HG03060 (cell line): ENCODE results near the gene FGF7.
"Not testable (repeated sequence)": the region's sequence is repeated elsewhere in the genome, so short reads cannot be mapped to it uniquely, and the experiment has no call there.

Experiments used
- ATAC-seq: cut with Tn5 transposase; IDR thresholded peaks from one replicate; pipeline ENCODE4 v1.9.1; 2021; ENCODE audit warnings: low read depth, moderate number of reproducible peaks; ENCODE audit not compliant: unreplicated experiment

Gene FGF7

DNA sequence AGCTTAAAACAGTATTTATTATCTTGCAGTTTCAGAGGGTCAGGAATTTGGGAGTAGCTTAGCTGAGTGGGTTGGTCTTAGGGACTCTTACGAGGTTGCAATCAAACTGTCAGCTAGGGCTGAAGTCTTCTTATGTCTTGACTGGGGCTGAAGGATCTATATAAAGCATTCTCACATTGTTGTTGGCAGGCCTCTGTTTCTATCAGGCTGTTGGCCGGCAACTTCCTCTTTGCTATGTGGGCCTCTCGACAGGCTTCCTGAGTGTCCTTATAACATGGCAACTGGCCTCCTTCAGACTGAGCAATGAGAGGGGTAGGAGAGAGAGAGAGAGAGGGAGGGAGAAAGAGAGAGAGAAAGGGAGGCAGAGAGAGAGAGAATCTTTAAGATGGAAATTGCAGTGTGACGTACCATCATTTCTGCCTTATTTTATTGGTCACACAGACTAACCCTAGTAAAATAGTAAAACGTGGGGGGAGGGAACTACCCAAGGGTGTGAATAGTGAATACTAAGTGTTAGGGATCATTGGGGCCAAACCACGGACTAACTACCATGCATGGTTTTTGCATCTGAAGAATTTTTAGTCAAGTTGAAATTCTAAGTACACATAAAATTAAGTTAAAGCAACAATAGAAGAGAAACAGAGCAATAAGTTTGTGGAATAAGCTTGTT lies 16.1 kb downstream of the FGF7 start:
- no peak for ATAC-seq

DNA sequence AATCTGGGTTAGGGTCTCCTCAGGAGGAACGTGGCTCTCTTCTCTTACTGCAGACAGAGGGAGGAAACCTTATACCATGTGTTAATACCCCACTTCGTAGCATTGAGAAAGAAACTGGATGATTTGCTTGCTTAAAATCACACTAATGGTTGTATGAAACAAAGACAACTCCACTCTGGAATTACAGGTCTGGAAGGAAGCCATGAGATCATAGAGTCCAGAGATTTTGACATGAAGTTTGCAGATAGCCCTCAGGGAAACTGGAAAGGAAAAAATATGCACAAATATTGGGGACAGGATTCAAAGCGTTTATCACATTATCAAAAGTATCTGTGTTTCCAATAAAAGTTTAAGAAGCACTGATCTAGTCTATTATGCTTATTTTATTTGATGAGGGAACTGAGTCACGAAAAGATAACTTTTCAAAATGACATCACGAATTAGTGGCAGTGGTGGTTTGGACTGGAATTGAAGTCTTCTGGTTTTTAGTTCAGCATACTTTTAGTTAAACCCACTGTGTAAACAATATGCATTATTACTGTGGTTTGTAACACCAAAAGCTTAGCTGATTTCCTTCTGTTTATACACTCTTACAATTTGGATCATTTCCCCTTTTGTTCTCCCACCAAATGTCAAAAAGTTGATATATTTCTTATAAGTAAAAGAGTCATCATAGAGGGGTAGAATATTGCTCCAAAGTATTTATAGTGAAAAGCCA lies 16.8 kb downstream of the FGF7 start:
- ATAC-seq = no peak

DNA sequence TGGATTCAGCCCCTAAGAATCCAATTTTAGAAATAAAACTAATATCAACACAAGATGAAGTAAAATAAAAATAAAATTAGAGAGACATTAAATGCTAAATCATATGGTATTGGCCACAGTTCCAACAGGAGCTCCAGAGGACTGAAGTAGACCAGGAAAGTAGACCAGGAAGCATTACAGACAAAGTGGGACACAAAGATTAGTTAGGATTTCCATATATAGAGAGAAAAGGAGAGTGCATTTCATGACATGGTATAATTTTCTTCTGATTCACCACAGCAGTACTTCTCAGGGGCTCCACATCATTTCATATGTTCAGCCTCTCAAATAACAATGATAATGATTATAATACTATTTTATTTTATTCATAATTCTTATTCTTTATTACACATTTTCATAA lies 18.3 kb downstream of the FGF7 start:
- no peak for ATAC-seq

DNA sequence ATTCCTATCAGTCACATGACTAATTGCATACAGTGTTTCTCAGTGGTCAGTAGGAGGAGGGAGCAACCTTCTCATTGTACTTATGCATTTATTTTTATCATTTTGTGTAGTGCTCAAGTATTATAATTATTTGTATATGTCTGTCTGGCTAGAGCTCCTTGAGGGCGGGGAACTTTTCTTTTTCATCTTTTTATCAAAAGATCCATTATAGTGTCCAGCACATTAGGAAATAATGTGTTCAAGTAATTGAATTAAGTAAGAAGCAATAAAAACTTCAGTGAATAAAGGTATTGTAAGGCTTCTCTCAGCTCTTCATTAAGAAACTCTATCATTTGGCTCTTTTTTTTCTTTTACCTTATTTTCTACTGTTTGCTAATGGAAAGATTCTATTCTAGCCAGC lies 18.8 kb downstream of the FGF7 start:
- ATAC-seq = no peak

DNA sequence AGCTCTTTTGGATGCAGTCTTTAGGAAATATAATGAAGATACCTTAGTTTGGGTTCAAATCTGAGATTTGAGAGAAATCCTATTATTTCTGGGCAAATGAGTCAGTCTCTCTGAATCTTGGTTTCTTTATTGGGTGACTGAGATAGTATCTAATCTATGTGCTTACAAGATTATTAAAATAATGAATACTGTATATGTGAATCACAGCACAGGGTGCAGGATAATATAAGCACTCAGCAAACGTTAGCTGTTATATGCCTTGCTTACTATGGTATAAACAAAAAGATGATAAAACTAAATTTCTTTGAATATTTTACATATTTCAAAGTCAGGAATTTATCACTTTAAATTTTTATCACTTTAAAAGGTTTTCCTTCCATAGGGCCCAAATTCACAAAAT lies 29.6 kb downstream of the FGF7 start:
- no peak for ATAC-seq

DNA sequence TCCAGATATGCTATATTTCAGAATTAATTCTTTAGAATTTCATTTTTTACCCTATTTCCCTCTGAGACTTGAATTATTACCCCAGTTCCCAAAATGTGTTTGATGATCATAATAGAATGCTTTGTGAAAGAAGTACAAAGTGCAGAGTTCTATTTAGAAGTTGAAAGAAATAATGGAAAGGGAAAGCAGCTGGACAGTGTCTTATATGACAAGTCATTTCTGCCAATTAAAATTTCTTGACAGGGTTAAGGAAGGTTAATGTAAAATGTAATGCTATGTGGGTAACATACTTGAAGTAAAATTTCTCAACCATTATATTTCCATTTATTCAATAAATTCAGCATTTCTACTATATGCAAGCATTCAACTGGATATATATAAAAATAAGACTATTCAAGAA lies 33.1 kb downstream of the FGF7 start:
- ATAC-seq = no peak

DNA sequence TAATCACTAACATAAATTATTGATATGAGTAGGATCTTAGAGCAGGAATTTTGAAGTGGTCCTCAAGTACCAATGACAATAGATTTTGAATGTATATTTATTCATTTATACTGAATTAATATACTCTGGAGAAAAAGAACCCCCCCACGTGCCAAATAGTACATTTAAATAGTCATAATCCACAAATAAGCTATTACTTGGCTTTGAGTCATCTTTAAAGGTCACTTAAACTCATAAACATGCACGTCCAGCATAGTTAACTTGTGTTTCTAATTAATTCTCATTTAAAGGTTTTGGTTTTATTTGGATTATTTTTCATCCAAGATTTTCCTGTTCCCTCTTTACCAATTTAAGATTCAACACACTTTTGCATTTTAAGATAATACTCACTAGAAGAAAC lies 35.1 kb downstream of the FGF7 start:
- no peak for ATAC-seq

DNA sequence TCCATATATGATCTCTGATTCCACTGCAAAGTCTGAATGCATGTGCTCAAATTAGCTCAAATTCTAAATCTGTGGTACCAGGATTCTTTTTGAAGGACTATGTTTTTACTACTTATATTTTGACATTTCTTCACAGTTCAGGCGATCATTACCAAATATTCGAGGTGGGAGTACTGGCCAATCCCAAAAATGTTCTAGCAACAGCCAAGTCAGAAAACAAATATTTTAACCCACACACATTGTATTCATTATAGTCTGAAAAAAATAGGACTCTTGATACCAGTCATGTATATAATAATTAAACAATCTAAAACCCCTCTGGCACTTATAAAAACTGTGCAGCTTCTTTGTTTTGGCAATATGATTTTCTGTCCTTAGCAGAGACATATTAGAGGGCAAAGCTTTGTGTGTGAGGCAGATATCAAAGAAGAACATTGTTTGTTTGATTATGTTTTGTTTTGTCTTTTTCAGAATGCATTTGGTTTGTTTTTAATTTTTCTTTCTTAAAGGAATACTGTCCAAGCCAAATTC lies 37.4 kb downstream of the FGF7 start:
- ATAC-seq = no peak

DNA sequence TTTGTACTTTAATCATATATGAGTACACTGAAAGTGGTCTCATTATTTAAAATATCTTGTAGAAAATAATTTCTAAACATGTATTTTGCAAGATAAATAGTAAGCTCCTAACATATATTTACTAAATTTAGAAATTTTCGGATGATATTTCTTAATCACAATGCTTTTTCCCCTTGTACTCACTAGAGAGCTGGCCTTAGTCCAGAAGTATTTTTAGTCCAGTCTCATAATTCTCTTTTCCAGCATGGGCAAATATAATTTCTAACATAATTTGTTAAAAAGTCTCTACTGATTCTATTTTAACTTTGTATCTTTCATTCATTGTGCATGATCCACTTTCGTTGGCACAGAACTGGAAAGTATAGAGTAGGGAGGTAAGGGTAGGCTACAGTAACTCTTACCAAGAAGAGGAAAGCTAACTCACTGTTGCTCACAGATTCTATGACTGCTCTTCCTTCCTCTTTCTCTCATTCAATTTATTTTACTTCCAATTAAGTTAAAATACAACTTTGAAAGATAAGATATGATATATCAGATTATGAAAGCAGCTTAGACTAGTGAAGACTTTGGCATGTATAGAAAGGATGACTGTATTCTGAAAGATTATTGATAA lies 39.3 kb downstream of the FGF7 start:
- no peak for ATAC-seq

DNA sequence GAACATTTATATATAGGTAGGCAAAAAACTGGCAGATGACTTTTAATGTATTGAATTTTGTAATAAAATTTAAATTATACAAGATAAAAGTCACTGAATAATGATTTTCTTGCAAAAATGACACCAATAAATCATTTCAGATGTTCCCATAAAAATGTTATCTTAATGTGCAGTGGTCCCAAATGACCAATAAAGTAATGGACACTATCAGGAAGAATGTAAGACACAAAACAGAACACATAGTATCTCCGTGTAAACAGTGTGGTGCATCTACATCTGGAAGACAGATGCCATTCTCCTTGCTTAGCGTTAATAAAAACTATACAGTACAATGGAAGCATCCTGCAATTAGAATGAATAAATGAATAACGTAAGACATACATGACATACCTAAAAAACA lies 41.5 kb downstream of the FGF7 start:
- no peak for ATAC-seq

DNA sequence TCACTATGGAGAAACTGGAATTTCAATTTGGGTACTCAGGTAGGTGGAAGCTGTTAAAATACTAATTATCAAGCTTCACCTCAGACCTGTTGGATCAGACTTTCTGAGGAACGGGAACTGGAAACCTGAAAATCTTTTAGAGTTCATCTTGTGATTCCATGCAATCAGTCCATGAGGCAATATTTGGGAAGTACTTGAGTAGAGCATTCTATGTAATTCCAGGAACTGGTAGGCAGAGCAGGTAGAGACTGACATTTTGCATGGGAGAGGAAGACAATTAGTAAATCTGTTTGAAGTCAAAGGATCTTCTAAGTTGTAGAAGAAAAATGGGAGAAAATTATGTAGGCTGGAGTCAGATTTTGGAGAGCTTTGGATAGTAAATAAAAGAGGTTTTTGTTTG lies 43.1 kb downstream of the FGF7 start:
- no peak for ATAC-seq

DNA sequence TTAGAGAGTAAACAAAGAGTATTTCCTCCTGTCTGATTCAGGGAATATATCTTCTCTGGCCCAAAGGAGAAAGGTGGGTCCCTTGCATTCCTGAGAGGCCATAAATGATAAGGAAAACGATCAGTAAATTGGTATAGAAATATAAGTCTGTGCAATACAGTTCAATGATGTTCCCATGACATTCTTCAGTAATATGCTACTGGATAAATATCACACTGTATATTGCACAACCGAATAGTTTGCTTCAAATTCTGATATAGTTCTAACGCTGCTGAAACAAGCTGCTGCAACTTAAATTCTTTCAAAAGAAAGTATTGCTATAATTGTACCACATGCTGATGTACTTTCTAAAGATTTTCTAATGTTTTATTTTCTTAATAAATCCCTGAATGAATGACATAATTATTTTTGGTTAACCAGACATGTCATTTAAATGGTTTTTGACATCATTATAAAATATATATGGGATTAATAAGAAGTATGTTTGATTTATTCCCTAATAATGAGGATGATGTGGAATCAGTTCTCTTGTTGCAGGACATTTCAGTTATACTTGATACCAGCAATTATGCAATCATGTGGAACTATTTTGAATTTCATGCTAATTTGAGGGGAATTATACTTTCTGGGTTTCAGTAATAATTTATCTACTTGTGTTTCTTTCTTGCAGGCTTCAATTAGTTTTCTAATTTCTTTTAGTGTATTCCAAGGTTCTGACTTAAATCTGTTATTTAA lies 44.9 kb downstream of the FGF7 start:
- ATAC-seq = no peak

DNA sequence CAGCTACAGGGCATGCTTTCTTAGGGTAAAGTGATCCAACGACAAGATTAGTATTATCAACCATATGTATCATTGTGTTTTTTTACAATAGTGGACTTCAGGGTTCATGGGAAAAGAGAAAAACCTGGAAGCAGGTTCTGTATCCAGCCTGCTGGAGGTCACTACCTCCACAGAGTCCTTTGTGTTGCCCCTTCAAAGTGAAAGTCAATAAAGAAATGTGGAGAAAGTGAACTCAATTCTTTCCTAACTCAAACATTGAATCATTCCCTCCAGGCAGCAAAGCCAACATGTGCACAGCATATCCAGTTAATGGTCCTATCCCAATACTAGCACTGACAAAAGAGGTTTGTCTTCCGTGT lies 45.4 kb downstream of the FGF7 start:
- no peak for ATAC-seq

DNA sequence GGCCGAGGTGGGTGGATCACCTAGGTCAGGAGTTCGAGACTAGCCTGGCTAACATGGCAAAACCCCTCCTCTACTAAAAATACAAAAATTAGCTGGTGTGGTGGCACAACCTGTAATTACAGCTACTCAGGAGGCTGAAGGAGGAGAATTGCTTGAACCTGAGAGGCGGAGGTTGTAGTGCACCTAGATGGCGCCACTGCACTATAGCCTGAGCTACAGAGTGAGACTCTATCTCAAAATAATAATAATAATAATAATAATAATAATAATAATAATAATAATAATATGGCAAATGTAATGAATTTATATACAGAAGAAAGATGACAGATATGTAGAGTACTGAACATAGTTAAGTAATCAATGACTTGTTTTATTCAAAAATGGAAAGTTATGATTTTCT lies 48.2 kb downstream of the FGF7 start:
- ATAC-seq = not testable (repeated sequence)

DNA sequence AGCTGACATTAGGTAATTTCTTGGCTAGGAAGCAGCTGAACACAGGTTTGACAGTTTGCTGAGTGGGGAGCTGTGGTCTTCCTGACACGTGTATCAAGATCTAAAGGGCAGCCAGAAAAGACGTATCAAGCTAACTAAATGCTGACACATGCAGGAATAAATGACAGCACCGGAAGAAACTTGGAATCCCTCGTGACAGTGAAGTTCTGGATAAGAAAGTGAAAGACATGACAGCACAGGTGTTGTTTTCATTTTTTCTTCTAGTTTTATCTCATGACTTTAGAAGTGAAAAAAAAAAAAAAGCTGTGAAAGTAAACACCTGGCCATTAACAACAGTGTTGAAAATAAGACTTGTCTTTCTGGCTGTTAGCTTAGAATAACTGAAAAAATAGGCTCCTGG lies 48.7 kb downstream of the FGF7 start:
- peak; percentile 36 for ATAC-seq

DNA sequence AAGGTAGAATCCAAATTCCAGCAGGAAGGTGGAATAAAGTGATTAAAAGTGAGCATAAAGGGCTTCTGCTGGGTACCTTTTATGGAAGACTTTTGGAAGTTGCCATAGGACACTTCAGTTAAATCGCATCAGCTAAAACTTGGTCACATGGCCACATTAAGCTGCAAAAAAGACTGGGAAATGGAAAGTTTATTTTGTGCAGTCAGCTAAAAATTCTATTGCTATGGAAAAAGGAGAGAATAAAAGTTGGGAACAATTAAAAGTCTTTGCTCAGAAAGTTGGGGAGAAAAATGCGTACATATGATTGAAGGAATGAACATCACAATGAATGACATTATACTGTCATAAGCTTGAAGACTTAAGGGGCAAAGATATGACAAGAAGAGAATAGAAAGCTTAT lies 49.3 kb downstream of the FGF7 start:
- no peak for ATAC-seq

DNA sequence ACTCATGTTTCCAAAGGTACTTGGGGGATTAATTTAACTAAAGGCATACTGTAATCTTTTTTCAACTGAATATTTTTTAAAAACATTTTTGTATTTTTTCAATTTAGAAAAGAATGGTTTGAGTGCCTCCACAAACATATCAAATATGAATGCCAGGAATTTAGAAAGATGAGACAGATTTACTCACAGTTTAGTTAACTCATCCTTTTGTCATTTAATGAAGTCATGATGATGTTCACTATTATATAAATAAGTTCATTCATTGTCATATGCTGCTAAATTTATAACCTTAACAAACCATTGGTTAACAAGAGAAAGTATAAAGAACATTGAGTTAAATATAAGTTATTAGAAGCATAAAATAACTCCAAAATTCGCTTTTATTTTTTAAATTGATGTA lies 50.0 kb downstream of the FGF7 start:
- ATAC-seq = no peak

DNA sequence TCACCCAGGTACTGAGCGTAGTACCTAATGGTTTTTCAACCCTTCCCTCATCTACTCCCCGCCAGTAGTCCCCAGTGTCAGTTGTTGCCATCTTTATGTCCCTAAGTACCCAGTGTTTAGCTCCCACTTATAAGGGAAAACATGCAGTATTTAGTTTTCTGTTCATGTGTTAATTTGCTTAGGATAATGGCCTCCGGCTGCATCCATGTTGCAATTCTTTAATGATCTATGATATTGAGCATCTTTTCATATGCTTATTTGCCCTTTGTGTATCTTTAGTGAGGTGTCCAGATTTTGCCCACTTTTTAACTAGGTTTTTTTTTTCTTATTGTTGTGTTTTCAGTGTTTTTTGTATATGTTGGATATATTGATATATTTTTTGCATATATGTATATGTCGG lies 55.0 kb downstream of the FGF7 start:
- ATAC-seq = not testable (repeated sequence)

DNA sequence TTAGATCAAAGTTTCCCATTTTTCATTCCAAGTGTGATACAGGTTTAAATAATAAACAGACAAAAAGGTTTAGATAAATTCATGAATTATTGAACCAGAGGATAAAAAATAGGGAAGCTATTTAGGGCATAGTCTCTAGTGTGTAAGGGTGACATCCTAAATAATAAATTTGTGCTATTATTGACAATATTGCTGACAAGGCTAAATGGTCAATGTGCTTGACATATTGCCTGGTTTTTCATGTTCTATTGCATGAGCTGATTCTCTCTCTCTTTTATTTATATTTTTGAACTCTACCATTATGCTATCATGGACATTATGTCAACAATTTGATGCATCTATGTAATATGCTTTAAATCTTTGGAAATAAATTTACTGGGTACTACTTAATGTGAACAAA lies 55.9 kb downstream of the FGF7 start:
- not testable (repeated sequence) for ATAC-seq

DNA sequence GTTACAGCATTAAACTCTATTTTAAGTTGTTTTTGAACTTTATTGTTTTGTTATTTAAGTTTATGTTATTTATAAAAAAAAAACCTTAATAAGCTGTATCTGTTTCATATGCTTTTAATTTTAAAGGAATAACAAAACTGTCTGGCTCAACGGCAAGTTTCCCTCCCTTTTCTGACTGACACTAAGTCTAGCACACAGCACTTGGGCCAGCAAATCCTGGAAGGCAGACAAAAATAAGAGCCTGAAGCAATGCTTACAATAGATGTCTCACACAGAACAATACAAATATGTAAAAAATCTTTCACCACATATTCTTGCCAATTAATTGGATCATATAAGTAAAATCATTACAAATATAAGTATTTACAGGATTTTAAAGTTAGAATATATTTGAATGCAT lies 62.4 kb downstream of the FGF7 start:
- not testable (repeated sequence) for ATAC-seq

DNA sequence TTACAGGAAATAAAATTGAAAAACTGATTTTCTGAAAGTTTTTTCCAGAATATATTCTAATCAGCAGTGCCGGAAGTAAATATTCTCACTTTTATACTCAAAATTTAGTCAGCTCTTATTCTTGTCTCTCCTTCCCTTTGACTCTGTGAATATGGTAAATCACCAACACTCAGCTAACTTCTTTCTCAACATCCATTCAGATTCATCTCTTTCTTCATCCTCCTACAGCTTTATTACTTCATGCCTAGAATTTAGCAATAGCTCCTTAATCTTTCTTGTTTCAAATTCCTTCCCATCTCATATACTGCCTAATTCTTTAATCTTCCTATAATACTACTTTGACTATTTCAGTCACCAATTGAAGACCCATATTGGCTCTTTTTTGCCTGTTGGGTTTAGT lies 67.9 kb downstream of the FGF7 start:
- ATAC-seq = no peak
